ENCODE results near the gene TIGAR.

TIGAR gene

GRCh38 chr12:4380332-4380731 lies 59.3 kb downstream of the TIGAR start:
- ATAC-seq = no peak

GRCh38 chr12:4383304-4383865 lies 62.4 kb downstream of the TIGAR start:
- ATAC-seq = no peak

- ATAC-seq = no peak
Observed at GRCh38 chr12:4386801-4387200, 65.8 kb downstream of the TIGAR start.

GRCh38 chr12:4387607-4388006 lies 66.6 kb downstream of the TIGAR start:
- no peak for ATAC-seq

- no peak for ATAC-seq
Observed at GRCh38 chr12:4388032-4388431, 67.0 kb downstream of the TIGAR start.

- ATAC-seq = no peak
Observed at GRCh38 chr12:4388662-4389061, 67.6 kb downstream of the TIGAR start.

- ATAC-seq = no peak
Observed at GRCh38 chr12:4392223-4392742, 71.3 kb downstream of the TIGAR start.

GRCh38 chr12:4393211-4393610 lies 72.2 kb downstream of the TIGAR start:
- ATAC-seq = no peak

GRCh38 chr12:4395818-4396217 lies 74.8 kb downstream of the TIGAR start:
- ATAC-seq = no peak

- no peak for ATAC-seq
Observed at GRCh38 chr12:4401117-4401516, 80.1 kb downstream of the TIGAR start.

- no peak for ATAC-seq
Observed at GRCh38 chr12:4402996-4403395, 82.0 kb downstream of the TIGAR start.
